Peyer's patch (tissue), 4 donors: ENCODE measurements around the gene RSPH1.

ENCODE experiments used
- CTCF ChIP-seq, 6 experiments: fragments of 450-650 bp in 4 of 6; fragments of 200-600 bp in 2 of 6; sonication (generic) in 1 of 6; IDR thresholded peaks; one replicate each; pipeline ENCODE4 v1.5.1; 2017 to 2019; ENCODE audit warnings: antibody characterized with exemption in 6 of 6, mild to moderate bottlenecking in 3 of 6, moderate library complexity in 1 of 6
- POLR2A ChIP-seq, 2 donors: fragments of 450-650 bp; IDR thresholded peaks; one replicate each; pipeline ENCODE4 v1.5.1; 2017; ENCODE audit warnings: antibody characterized with exemption in 2 of 2, mild to moderate bottlenecking in 2 of 2, moderate library complexity in 2 of 2

DNA sequence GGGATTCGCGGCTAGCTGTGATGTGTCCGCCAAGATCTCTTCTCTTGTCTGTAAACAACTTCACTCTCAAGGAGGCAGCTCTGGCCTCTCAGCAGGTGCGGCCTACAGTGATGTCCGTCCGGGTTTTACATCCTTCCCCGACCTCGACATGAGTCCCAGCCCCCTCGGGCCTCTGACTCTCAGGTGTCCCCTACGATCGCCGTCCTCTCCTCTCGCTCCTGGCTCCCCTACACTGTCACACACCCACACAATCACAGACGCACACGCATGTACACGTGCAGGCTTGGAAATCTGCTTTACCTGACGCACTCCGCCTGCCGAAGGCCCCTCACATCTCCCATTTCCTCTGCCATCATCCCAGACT lies 797 bp upstream of the RSPH1 start:
- TF ChIP-seq POLR2A (IDR thresholded peaks at IDR 0.05) (no peak), CTCF (IDR thresholded peaks at IDR 0.05) (no peak)
